Liver (tissue), 9 donors: Measurements from ENCODE around the gene FAAH. TPM values are rescaled to one million over a fixed set of nuclear protein-coding genes. Genes with fewer than 3 reads are reported as not detected.

Experiments
- DNase-seq: peaks from one replicate; pipeline ENCODE4 v3.0.0-alpha.2; 2017; ENCODE audit warnings: low spot score
- H3K27ac ChIP-seq, 2 donors: one replicate each; pipeline ENCODE4 v1.7.0; 2013; ENCODE audit warnings: inconsistent platforms in 2 of 2, low read length in 2 of 2, control low read depth in 1 of 2, low read depth in 1 of 2, mild to moderate bottlenecking in 1 of 2
- H3K27me3 ChIP-seq, 4 donors: one replicate each; pipeline versions ENCODE4 v1.6.1 to v1.7.0; 2013; ENCODE audit warnings: low read length in 3 of 4, inconsistent platforms in 1 of 4, mild to moderate bottlenecking in 1 of 4, moderate library complexity in 1 of 4; ENCODE audit not compliant: control insufficient read depth in 4 of 4, insufficient read depth in 4 of 4
- H3K36me3 ChIP-seq, 4 donors: one replicate each; pipeline versions ENCODE4 v1.6.1 to v1.7.0; 2013; ENCODE audit warnings: low read length in 3 of 4, mild to moderate bottlenecking in 3 of 4, low read depth in 1 of 4, moderate library complexity in 1 of 4; ENCODE audit not compliant: control insufficient read depth in 4 of 4, insufficient read depth in 3 of 4
- H3K4me1 ChIP-seq, 4 donors: one replicate each; pipeline versions ENCODE4 v1.6.1 to v1.7.0; 2013; ENCODE audit warnings: low read length in 3 of 4, mild to moderate bottlenecking in 3 of 4, moderate library complexity in 1 of 4; ENCODE audit not compliant: control insufficient read depth in 4 of 4, insufficient read depth in 4 of 4
- H3K4me3 ChIP-seq, 3 donors: one replicate each; pipeline versions ENCODE4 v1.6.1 to v1.7.0; 2013; ENCODE audit warnings: low read length in 3 of 3, control low read depth in 1 of 3, low read depth in 1 of 3, mild to moderate bottlenecking in 1 of 3
- H3K9ac ChIP-seq, 2 donors: one replicate each; pipeline ENCODE4 v1.7.0; 2013; ENCODE audit warnings: low read length in 2 of 2, mild to moderate bottlenecking in 2 of 2, moderate library complexity in 2 of 2, control low read depth in 1 of 2, low read depth in 1 of 2
- H3K9me3 ChIP-seq, 4 donors: one replicate each; pipeline versions ENCODE4 v1.6.1 to v1.7.0; 2013; ENCODE audit warnings: low read length in 3 of 4; ENCODE audit not compliant: control insufficient read depth in 4 of 4
- FOXA1 ChIP-seq: IDR thresholded peaks from 2 replicates; pipeline ENCODE4 v1.6.1; 2016; ENCODE audit warnings: antibody characterized with exemption
- FOXA2 ChIP-seq: IDR thresholded peaks from 2 replicates; pipeline ENCODE4 v1.6.1; 2016; ENCODE audit warnings: antibody characterized with exemption
- GABPA ChIP-seq, 2 donors: IDR thresholded peaks in 1 of 2; conservative IDR thresholded peaks in 1 of 2; 2 replicates each; pipeline ENCODE4 v1.6.1; 2016; ENCODE audit warnings: antibody characterized with exemption in 2 of 2, mild to moderate bottlenecking in 1 of 2, moderate library complexity in 1 of 2
- HNF4A ChIP-seq, 2 donors: conservative IDR thresholded peaks; 2 replicates each; pipeline ENCODE4 v1.6.1; 2016; ENCODE audit warnings: antibody characterized with exemption in 2 of 2, mild to moderate bottlenecking in 2 of 2
- JUND ChIP-seq, 2 donors: IDR thresholded peaks; 2 replicates each; pipeline ENCODE4 v1.6.1; 2016; ENCODE audit warnings: antibody characterized with exemption in 2 of 2
- NR2F2 ChIP-seq: IDR thresholded peaks from 2 replicates; pipeline ENCODE4 v1.6.1; 2016; ENCODE audit warnings: antibody characterized with exemption
- RAD21 ChIP-seq, 2 donors: IDR thresholded peaks; 2 replicates each; pipeline ENCODE4 v1.6.1; 2016; ENCODE audit warnings: antibody characterized with exemption in 2 of 2, mild to moderate bottlenecking in 2 of 2
- RXRA ChIP-seq, 2 donors: IDR thresholded peaks; 2 replicates each; pipeline ENCODE4 v1.6.1; 2017 to 2018; ENCODE audit warnings: antibody characterized with exemption in 2 of 2, mild to moderate bottlenecking in 1 of 2
- SP1 ChIP-seq: IDR thresholded peaks from 2 replicates; pipeline ENCODE4 v1.6.1; 2018; ENCODE audit warnings: antibody characterized with exemption, mild to moderate bottlenecking
- TAF1 ChIP-seq: conservative IDR thresholded peaks from 2 replicates; pipeline ENCODE4 v1.6.1; 2016; ENCODE audit warnings: antibody characterized with exemption, mild to moderate bottlenecking
- WGBS: extraction: QIAGEN DNeasy Blood & Tissue Kit; methylation state at CpG from one replicate; pipeline ENCODE4 v1.1.7; 2013; 5-methylcytosine and 5-hydroxymethylcytosine counted together
- polyA plus RNA-seq, 2 donors: library from polyadenylated mRNA; stranded (reverse) in 1 of 2; unstranded in 1 of 2; fragments of 200-250 nt in 1 of 2; fragments of >200 nt in 1 of 2; fragmentation: Nextera tagmentation in 1 of 2; extraction: Ambion mirVana in 1 of 2; gene quantifications; one replicate each; pipeline versions ENCODE4 v1.2.1 to v1.2.3, GENCODE V29; 2013 to 2015
- total RNA-seq, 2 donors: library from RNA; depleted of rRNA; stranded (reverse); fragments of >200 nt; gene quantifications; one replicate each; pipeline ENCODE4 v1.2.3, GENCODE V29; 2014
- TF ChIP-seq, protein P1 (sequence below): IDR thresholded peaks from 2 replicates; pipeline ENCODE4 v1.6.1; 2016; ENCODE audit warnings: antibody characterized with exemption, mild to moderate bottlenecking
- TF ChIP-seq, protein P2 (sequence below): fragments of 150-350 bp; IDR thresholded peaks from 2 replicates; pipeline ENCODE4 v1.5.1; 2017; ENCODE audit warnings: improper control_type of control experiment, low read depth, low read length; ENCODE audit not compliant: missing input control
- TF ChIP-seq, protein P3 (sequence below): IDR thresholded peaks from 2 replicates; pipeline ENCODE4 v1.6.1; 2016; ENCODE audit warnings: antibody characterized with exemption
- donor health status: healthy.
- donor health status: healthy.
- donor health status: healthy.
- donor health status: healthy.
- donor health status: healthy.

Gene FAAH
- total and polyA plus RNA-seq, 4 donors, result 4.3 to 41.5 (median 22.1) TPM

DNA sequence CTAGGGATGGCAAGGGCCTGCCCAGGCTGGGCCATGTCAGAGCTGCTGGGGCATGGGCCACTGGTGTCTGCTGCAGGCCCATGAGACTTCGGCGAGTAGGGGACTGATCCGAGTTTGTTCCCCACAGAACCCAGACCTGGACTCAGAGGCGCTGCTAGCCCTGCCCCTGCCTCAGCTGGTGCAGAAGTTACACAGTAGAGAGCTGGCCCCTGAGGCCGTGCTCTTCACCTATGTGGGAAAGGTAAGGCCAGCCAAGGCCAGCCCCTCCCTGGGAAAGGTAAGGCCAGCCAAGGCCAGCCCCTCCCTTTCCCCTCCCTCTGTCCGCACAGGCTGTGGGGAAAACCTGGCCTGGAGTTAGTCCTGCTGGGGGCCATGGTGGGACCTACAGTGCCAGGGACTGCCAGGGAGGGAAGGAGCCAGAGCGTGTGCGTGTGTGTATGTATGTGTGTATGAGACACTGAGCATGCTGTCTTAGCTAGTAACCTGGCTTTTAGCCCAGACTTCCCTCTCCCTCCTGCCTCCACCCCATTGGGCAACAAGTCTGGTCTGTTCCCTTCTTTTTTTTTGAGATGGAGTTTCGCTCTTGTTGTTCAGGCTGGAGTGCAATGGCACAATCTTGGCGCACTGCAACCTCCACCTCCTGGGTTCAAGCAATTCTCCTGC, 8.0 kb downstream of the FAAH start:
- peak overlapping the region in 1 of 2 donors; percentile 1 for H3K27ac ChIP-seq
- TF ChIP-seq, protein P1, sequence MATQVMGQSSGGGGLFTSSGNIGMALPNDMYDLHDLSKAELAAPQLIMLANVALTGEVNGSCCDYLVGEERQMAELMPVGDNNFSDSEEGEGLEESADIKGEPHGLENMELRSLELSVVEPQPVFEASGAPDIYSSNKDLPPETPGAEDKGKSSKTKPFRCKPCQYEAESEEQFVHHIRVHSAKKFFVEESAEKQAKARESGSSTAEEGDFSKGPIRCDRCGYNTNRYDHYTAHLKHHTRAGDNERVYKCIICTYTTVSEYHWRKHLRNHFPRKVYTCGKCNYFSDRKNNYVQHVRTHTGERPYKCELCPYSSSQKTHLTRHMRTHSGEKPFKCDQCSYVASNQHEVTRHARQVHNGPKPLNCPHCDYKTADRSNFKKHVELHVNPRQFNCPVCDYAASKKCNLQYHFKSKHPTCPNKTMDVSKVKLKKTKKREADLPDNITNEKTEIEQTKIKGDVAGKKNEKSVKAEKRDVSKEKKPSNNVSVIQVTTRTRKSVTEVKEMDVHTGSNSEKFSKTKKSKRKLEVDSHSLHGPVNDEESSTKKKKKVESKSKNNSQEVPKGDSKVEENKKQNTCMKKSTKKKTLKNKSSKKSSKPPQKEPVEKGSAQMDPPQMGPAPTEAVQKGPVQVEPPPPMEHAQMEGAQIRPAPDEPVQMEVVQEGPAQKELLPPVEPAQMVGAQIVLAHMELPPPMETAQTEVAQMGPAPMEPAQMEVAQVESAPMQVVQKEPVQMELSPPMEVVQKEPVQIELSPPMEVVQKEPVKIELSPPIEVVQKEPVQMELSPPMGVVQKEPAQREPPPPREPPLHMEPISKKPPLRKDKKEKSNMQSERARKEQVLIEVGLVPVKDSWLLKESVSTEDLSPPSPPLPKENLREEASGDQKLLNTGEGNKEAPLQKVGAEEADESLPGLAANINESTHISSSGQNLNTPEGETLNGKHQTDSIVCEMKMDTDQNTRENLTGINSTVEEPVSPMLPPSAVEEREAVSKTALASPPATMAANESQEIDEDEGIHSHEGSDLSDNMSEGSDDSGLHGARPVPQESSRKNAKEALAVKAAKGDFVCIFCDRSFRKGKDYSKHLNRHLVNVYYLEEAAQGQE, result no peak
- TF ChIP-seq SP1 (peak; percentile 69), HNF4A (conservative IDR thresholded peaks at IDR 0.05) (peak; percentile 16 to 65), RAD21 (IDR thresholded peaks at IDR 0.05) (no peak), RXRA (IDR thresholded peaks at IDR 0.05) (peak; percentile 72 to 83), GABPA (IDR thresholded peaks at IDR 0.05 in 1 of 2, conservative IDR thresholded peaks at IDR 0.05 in 1 of 2) (peak in 1 of 2 donors; percentile 42), NR2F2 (peak; percentile 52)
- TF ChIP-seq, protein P2, sequence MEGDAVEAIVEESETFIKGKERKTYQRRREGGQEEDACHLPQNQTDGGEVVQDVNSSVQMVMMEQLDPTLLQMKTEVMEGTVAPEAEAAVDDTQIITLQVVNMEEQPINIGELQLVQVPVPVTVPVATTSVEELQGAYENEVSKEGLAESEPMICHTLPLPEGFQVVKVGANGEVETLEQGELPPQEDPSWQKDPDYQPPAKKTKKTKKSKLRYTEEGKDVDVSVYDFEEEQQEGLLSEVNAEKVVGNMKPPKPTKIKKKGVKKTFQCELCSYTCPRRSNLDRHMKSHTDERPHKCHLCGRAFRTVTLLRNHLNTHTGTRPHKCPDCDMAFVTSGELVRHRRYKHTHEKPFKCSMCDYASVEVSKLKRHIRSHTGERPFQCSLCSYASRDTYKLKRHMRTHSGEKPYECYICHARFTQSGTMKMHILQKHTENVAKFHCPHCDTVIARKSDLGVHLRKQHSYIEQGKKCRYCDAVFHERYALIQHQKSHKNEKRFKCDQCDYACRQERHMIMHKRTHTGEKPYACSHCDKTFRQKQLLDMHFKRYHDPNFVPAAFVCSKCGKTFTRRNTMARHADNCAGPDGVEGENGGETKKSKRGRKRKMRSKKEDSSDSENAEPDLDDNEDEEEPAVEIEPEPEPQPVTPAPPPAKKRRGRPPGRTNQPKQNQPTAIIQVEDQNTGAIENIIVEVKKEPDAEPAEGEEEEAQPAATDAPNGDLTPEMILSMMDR, result no peak
- H3K36me3 ChIP-seq, result peaks cover 0 to 2% (median 0%) of the 10 kb centered on the region in 4 donors
- H3K9me3 ChIP-seq, result no peaks in the 10 kb centered on the region
- H3K27me3 ChIP-seq, result no peaks in the 10 kb centered on the region
- no peak overlapping the region for H3K9ac ChIP-seq
- peaks cover 3 to 16% (median 13%) of the 10 kb centered on the region in 4 donors for H3K4me1 ChIP-seq
- DNase-seq, result peak; percentile 42
- H3K4me3 ChIP-seq, result no peak overlapping the region
- WGBS, result 36% methylated on average over 10 of the region's 10 CpGs

DNA sequence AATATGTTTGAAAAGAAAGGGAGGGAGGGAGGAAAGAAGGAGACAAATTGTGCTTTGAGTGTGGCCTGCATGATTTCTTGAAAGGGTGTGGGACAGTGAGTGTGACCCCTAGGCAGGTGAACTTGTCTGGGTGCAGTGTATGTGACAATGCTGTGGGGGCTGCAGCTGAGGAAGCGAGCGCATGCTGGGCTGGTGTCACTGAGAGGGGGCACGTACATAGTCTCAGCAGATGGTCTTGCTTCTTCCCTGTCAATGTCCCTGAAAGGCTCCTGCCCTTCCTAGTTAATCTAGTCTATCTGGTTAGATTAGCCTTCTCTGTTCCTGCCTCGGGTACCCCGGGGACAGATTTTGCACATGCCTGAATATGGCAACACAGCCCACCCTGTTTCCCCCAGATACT, 9.8 kb downstream of the FAAH start:
- DNase-seq, result no peak
- Histone ChIP-seq H3K36me3 (peaks cover 0 to 6% (median 1%) of the 10 kb centered on the region in 4 donors), H3K9me3 (no peaks in the 10 kb centered on the region), H3K9ac (no peak overlapping the region), H3K4me1 (peaks cover 3 to 16% (median 13%) of the 10 kb centered on the region in 4 donors), H3K27ac (no peak overlapping the region), H3K27me3 (no peaks in the 10 kb centered on the region), H3K4me3 (no peak overlapping the region)
- 97% methylated on average over 5 of the region's 5 CpGs for WGBS
- no peak for TF ChIP-seq RAD21 (IDR thresholded peaks at IDR 0.05)
- no peak for TF ChIP-seq NR2F2
- TF ChIP-seq JUND (IDR thresholded peaks at IDR 0.05), result no peak
- TF ChIP-seq FOXA1, result no peak
- TF ChIP-seq, protein P3, sequence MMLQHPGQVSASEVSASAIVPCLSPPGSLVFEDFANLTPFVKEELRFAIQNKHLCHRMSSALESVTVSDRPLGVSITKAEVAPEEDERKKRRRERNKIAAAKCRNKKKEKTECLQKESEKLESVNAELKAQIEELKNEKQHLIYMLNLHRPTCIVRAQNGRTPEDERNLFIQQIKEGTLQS, result no peak
- TF ChIP-seq TAF1, result no peak
- TF ChIP-seq, protein P2, result no peak
- TF ChIP-seq RXRA (IDR thresholded peaks at IDR 0.05), result no peak
- TF ChIP-seq, protein P1, result no peak
- no peak for TF ChIP-seq FOXA2
